HPDE6-E6E7 (cell line): ENCODE data around the gene GDF9.

ENCODE experiments used
- DNase-seq: peaks from one replicate; pipeline ENCODE4 v3.0.0; 2011; ENCODE audit warnings: missing footprints; ENCODE audit errors: extremely low spot score

The GDF9 gene, protein sequence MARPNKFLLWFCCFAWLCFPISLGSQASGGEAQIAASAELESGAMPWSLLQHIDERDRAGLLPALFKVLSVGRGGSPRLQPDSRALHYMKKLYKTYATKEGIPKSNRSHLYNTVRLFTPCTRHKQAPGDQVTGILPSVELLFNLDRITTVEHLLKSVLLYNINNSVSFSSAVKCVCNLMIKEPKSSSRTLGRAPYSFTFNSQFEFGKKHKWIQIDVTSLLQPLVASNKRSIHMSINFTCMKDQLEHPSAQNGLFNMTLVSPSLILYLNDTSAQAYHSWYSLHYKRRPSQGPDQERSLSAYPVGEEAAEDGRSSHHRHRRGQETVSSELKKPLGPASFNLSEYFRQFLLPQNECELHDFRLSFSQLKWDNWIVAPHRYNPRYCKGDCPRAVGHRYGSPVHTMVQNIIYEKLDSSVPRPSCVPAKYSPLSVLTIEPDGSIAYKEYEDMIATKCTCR

DNA sequence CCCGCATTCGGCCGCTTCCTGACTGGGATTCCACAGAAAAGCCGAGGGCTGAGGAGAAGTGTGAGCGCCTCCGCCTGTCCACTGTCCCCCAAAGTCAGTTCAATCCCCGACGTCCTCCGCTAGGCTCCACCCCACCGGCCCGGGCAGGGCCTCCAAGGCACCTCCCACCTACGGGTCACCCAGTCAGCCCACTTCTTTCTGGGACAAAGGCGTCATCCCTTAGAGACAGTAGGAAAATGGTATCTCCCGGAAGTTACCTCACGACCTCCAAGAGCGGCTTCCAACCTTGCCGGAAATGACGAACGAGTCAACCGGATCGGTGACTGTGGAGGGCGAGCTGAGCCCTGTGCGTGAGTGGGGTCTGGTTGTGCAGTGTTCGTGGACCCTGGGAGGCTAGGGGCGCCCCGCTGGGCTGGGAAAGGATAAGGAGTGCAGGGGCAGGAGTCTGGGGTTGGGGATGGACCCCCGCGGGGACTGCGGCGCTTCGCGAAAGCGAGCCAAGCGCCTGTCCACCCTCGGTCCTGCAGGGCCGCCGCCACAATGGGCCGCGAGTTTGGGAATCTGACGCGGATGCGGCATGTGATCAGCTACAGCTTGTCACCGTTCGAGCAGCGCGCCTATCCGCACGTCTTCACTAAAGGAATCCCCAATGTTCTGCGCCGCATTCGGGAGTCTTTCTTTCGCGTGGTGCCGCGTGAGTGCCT, at the start of gene GDF9, which contains the start of gene UQCRQ:
Gene GDF9, minus strand, starts transcription at position 128 of the 704 bp plus-strand sequence. CDS start 1,936 bp downstream, outside the sequence.
Gene UQCRQ, plus strand, starts transcription at position 301 of the 704 bp plus-strand sequence. Its CDS starts 240 bp downstream, at position 541.
- peak; percentile 99 for DNase-seq

DNA sequence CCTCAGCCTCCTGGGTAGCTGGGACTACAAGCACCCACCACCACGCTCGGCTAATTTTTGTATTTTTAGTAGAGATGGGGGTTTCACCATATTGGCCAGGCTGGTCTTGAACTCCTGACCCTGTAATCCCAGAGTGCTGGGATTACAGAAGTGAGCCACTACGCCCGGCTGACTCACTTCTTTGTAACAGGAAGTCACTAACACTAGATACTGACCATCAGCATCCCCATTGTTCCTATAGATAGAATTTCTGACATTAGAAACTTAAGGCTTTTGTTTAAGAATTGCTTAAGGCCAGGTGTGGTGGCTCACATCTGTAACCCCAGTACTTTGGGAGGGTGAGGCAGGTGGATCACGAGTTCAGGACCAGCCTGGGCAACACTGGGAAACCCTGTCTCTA, 49.4 kb upstream of the GDF9 start:
- DNase-seq: no peak

GRCh38 chr5:132909702-132910101, 43.4 kb upstream of the GDF9 start:
- no peak for DNase-seq

DNA sequence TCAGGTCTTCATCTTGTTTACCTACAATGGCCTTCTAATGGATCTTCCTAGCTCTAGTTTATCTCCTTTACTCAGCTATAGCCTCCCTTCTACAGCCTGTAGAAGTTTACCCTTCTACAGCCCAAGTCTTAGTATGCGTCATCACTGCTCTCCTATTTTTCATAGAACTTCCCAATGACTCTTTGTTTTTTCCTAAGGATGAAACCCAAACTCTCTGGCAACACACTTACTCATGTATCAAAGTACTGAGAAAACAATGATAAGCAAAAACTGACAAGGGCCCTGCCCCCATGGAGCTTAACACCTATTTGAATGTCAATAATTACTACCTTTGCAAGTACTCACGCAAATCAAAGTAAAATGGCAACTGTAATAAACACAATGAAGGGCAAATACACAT, 40.9 kb upstream of the GDF9 start:
- DNase-seq: no peak

DNA sequence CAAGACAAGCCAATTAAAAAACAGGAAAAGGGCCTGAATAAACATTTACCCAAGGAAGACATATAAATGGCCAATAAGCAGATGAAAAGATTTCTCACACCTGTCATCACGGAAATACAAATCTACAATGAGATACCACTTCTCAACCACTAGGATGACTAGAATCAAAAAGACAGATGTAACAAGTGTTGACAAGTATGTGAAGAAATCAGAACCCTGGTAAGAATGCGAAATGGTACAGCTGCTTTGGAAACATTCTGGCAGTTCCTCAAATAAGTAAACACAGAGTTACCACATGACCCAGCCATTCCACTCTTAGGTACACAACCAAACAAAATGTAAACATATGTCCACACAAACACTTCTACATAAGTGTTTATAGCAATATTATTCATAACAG, 39.7 kb upstream of the GDF9 start:
- no peak for DNase-seq

DNA sequence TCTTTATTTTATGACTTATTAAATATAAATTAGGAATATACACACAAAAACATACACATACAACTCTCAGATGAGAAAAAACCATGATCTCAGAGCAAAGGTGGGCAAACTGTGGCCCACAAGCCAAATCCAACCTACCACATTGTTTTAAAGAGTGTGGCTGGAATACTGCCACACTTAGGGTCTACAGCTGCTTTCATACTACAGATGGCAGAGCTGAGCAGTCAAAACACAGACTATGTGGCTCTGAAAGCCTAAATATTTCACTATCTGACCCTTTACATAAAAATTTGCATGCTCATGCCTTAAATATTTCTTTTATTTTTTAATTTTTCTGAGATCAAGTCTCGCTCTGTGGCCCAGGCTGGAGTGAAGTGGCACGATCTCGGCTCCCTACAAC, 35.5 kb upstream of the GDF9 start:
- DNase-seq: no peak

DNA sequence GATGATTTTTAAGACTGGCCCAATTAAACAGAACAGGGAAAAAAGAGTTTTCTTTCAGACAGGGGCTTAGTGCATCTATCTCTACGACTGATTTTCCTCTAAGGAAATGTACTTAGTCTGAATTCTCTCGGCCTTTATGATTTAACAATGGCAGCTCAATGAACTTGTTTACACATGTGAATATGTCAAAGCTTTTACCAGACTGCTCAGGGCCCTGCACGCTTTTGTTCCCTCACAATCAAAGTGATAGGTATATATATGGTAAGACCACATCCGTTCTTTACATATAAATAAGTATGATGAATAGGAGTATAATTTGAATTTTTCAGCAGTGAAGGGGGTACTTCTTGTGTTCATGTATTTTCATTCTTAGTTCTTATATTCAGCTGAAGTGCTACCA, 34.8 kb upstream of the GDF9 start:
- no peak for DNase-seq

GRCh38 chr5:132898094-132898493, 31.8 kb upstream of the GDF9 start:
- no peak for DNase-seq

GRCh38 chr5:132896685-132897084, 30.4 kb upstream of the GDF9 start:
- no peak for DNase-seq

GRCh38 chr5:132895719-132896305, 29.5 kb upstream of the GDF9 start:
- no peak for DNase-seq

DNA sequence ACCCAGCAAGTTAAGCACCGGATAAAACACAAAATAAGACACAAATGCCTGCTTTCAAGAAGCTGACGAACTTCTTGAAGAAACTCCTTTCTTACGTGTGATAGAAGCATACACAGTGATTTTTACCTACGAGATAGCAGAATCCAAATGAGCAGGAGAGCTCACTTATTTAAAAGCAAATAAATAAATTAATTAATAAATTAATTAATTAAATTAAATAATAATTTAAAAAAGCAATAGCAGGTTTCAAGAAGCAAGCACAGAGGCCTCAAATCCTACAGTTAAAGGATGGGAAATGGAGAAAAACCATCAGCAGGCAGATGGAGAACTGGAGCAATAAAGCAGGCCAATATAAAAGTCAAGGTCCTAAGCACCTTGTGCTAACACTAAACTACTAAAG, 24.5 kb upstream of the GDF9 start:
- DNase-seq: no peak

DNA sequence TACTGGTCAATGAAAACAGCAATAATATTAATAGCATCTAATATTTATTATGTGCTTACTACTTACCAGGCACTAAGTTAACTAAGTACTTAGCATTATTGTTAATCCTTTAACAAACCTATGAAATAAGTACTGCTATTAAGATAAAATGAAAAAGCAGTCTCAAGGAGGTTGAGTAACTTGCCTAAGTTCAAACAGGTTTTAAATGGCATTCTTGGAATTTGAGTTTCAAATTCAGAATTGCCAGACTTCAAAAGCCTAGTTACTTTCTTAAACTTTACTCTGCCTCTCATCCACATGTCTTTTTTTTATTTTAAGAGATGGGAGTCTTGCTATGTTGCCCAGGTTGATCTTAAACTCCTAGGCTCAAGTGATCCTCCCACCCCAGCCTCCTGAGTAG, 23.2 kb upstream of the GDF9 start:
- DNase-seq: no peak

DNA sequence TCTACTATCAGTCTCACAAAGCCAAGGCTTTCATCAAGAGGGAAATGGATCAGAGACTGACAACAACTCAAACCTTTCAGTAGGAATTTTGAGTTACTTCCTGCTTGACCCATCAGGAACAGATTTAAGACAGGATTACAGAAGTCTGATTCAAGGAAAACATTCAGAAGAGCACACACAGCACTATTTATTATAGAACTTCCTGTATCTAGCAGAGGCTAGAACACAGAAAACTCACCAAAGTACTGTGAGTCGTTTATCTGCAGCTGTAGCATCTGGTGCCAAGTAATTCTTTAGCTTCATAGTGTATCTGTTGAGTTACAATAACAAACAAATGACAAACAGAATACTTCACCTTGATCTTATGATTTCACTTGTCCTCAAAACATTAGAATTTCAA, 21.0 kb upstream of the GDF9 start:
- DNase-seq: no peak

- no peak for DNase-seq
These were observed 20.0 kb upstream of the GDF9 start for GRCh38 chr5:132886064-132886823.

- DNase-seq: no peak
These were observed 18.3 kb upstream of the GDF9 start for GRCh38 chr5:132884548-132884947.

- DNase-seq: peak; percentile 38
These were observed 17.1 kb upstream of the GDF9 start for GRCh38 chr5:132883261-132883834.

GRCh38 chr5:132877938-132878337, 11.7 kb upstream of the GDF9 start:
- DNase-seq: no peak

GRCh38 chr5:132877466-132877865, 11.2 kb upstream of the GDF9 start:
- DNase-seq: no peak

- no peak for DNase-seq
These were observed 9.9 kb upstream of the GDF9 start for GRCh38 chr5:132876020-132876759.

GRCh38 chr5:132873930-132874271, 7.6 kb upstream of the GDF9 start:
- no peak for DNase-seq
